ENCODE data around the gene KIF20B.
A peak's percentile ranks its signal among the peaks of the same experiment; 100 is the strongest.

KIF20B gene, protein sequence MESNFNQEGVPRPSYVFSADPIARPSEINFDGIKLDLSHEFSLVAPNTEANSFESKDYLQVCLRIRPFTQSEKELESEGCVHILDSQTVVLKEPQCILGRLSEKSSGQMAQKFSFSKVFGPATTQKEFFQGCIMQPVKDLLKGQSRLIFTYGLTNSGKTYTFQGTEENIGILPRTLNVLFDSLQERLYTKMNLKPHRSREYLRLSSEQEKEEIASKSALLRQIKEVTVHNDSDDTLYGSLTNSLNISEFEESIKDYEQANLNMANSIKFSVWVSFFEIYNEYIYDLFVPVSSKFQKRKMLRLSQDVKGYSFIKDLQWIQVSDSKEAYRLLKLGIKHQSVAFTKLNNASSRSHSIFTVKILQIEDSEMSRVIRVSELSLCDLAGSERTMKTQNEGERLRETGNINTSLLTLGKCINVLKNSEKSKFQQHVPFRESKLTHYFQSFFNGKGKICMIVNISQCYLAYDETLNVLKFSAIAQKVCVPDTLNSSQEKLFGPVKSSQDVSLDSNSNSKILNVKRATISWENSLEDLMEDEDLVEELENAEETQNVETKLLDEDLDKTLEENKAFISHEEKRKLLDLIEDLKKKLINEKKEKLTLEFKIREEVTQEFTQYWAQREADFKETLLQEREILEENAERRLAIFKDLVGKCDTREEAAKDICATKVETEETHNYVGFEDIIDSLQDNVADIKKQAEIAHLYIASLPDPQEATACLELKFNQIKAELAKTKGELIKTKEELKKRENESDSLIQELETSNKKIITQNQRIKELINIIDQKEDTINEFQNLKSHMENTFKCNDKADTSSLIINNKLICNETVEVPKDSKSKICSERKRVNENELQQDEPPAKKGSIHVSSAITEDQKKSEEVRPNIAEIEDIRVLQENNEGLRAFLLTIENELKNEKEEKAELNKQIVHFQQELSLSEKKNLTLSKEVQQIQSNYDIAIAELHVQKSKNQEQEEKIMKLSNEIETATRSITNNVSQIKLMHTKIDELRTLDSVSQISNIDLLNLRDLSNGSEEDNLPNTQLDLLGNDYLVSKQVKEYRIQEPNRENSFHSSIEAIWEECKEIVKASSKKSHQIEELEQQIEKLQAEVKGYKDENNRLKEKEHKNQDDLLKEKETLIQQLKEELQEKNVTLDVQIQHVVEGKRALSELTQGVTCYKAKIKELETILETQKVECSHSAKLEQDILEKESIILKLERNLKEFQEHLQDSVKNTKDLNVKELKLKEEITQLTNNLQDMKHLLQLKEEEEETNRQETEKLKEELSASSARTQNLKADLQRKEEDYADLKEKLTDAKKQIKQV (N-terminal part only)

DNA sequence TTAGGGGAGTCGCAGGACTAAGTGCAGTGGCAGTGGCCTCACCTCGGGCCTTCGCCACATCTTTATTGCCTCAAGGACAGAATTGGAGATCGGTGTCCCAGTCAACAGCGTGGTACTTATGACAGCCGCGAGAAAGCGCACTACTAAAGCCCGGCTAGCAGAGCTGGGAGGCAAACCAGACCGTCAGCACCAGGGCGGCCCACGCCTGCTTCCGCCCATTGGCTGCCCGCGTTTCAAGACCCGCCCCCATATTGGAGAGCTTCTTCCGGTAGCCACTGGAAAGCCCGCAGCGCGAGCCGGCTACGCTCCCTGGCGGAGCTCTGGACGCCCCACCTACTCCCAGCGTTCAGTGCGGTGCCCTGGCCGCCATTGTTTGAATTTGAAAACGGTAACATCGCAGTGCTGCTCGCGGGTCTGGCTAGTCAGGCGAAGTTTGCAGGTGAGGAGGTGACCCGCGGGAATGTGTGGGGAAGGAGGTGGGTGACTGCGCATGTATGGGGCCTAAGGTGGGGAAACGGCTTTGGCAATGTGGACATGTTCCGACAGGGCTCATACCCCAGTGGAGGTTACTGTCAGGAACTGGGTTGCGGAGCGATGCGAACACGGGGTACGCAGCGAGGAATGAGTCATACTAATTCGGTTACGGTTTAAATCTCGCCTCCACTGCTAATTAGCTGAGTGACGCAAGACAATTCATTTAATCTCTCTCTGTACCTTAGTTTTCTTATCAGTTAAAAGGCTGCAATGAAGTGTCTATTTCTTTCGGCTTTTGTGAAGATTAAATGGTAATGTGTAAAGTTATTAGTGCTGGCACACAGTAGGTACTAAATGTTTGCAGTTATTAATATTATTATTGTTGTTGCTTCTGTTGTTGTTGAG lies at the start of gene KIF20B:
Gene KIF20B, plus strand, starts transcription at position 349 of the 879 bp plus-strand sequence. CDS start 3,705 bp downstream, outside the sequence.
- Histone ChIP-seq H3K4me3 (ENCODE audit: low read depth, low read length) (peak within 1 kb of the TSS; percentile 99), H3K27ac (ENCODE audit: low read depth, low read length) (peak within 1 kb of the TSS; percentile 94), H3K9ac (ENCODE audit: low read depth, low read length) (peak within 1 kb of the TSS; percentile 94), H3K36me3 (ENCODE audit: control insufficient read depth, insufficient read depth, low read length) (peaks cover 7% of the 10 kb centered on the region; the same call in 1 of the 2 replicates), H3K27me3 (ENCODE audit: control insufficient read depth, insufficient read depth, low read length) (no peaks in the 10 kb centered on the region), H3K4me1 (ENCODE audit: control insufficient read depth, insufficient read depth, low read length) (peaks cover 23% of the 10 kb centered on the region), H3K9me3 (ENCODE audit: control insufficient read depth, insufficient read depth, low read length) (no peaks in the 10 kb centered on the region)

DNA sequence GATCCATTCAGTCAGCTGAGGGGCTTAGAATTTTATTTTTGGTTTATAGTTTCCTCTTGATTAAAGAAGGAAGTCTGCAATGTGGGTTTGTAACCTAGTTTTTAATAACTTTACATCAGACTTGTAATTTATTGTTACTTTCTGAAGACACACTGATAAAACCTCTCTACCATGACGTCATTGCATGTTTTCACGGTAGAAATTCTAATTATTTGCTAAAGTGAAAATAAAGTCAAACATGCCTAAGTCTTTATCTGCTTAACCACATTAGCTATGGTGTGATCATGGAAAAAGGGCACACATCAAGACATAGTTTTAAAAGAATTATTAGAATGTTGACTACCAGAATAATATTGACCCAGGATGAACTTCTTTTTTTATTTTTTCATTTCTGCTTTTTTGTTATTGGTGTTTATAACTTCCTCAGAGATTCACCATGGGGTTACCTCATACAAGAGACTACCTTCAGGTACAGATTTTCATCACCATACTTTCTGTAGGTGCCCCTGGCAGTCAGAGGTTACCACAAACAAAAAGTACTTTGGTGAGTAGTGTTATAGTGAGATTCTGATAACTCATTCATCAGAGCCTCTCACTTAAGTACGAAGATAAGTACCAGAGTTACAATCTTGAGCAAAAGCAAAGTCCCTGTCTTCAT lies 49.3 kb upstream of the KIF20B start:
- Histone ChIP-seq H3K36me3 (ENCODE audit: control insufficient read depth, insufficient read depth, low read length) (no peaks in the 10 kb centered on the region), H3K27me3 (ENCODE audit: control insufficient read depth, insufficient read depth, low read length) (no peaks in the 10 kb centered on the region), H3K4me3 (ENCODE audit: low read depth, low read length) (no peak overlapping the region), H3K9ac (ENCODE audit: low read depth, low read length) (no peak overlapping the region), H3K4me1 (ENCODE audit: control insufficient read depth, insufficient read depth, low read length) (no peaks in the 10 kb centered on the region; the same call in 1 of the 2 replicates), H3K27ac (ENCODE audit: low read depth, low read length) (no peak overlapping the region), H3K9me3 (ENCODE audit: control insufficient read depth, insufficient read depth, low read length) (peaks cover 10% of the 10 kb centered on the region)

DNA sequence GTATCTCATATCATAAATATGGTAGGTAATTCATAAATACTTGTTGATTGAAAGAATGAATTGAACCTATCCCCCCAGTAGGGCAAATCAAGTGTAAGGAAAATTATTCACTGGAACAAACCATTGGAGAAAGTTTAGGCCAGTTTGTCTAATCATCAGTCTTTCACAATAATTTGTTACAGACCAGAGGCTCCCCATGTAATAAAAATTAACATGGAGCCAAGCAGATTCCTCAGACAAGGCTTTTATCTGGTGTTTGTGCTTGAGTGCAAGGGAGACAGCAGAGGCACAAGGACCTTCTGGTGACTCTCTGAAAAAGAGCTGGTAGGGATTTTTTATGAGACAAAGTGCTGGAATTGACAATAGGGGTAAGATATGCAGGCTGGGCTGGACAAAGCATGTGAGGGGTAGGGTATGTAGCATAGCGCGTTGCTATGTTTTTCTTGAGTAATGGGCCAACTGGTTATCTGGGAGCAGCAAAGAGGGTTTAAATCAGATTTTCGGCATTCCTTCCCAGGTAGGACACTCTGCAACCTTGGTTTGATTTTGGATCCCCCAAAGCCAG lies 48.5 kb upstream of the KIF20B start:
- peaks cover 10% of the 10 kb centered on the region for H3K9me3 ChIP-seq (ENCODE audit: control insufficient read depth, insufficient read depth, low read length)
- no peak overlapping the region for H3K27ac ChIP-seq (ENCODE audit: low read depth, low read length)
- H3K36me3 ChIP-seq (ENCODE audit: control insufficient read depth, insufficient read depth, low read length): no peaks in the 10 kb centered on the region
- no peak overlapping the region for H3K4me3 ChIP-seq (ENCODE audit: low read depth, low read length)
- H3K4me1 ChIP-seq (ENCODE audit: control insufficient read depth, insufficient read depth, low read length): no peaks in the 10 kb centered on the region; the same call in 1 of the 2 replicates
- no peaks in the 10 kb centered on the region for H3K27me3 ChIP-seq (ENCODE audit: control insufficient read depth, insufficient read depth, low read length)
- no peak overlapping the region for H3K9ac ChIP-seq (ENCODE audit: low read depth, low read length)

DNA sequence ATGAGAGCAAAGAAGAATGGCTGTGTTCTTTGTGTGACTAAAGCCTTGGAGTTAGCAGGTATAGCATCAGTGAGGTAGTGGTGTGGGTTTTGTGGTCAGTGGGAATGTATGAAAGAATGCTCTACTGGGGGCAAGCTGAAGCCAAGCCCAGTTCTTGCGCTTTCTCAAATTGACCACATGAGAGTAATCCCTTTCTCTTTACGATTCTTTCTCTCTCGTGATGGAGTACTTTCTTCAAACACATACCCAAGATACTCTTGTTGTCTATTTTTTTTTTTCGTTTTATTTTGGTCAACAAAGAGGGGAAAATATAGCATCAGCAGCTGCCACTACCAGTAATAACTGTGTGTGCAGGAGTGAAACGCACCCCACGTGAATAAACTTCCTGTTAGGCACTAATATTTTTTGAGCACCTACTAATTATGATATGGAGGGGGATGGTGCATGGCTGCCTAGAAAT lies 48.0 kb upstream of the KIF20B start:
- Histone ChIP-seq H3K27me3 (ENCODE audit: control insufficient read depth, insufficient read depth, low read length) (no peaks in the 10 kb centered on the region), H3K27ac (ENCODE audit: low read depth, low read length) (no peak overlapping the region), H3K9me3 (ENCODE audit: control insufficient read depth, insufficient read depth, low read length) (peaks cover 10% of the 10 kb centered on the region), H3K9ac (ENCODE audit: low read depth, low read length) (no peak overlapping the region), H3K4me1 (ENCODE audit: control insufficient read depth, insufficient read depth, low read length) (no peaks in the 10 kb centered on the region; the same call in 1 of the 2 replicates), H3K36me3 (ENCODE audit: control insufficient read depth, insufficient read depth, low read length) (no peaks in the 10 kb centered on the region), H3K4me3 (ENCODE audit: low read depth, low read length) (no peak overlapping the region)

DNA sequence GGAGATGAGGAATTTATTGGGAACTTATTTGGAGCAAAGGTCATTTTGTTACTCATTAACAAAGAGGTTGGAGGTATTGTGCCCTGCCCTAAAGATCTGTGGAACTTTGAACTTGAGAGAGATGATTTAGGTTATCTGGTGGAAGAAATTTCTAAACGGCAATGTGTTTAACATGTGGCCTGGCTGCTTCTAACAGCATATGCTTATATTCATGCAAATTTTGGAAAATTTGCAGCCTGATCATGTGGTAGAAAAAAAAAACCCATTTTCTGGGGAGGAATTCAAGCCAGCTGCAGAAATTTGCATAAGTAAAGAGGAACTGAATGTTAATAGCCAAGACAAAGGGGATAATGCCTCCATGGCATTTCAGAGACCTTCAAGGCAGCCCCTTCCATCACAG lies 45.7 kb upstream of the KIF20B start:
- Histone ChIP-seq H3K9me3 (ENCODE audit: control insufficient read depth, insufficient read depth, low read length) (peaks cover 10% of the 10 kb centered on the region), H3K27me3 (ENCODE audit: control insufficient read depth, insufficient read depth, low read length) (no peaks in the 10 kb centered on the region), H3K36me3 (ENCODE audit: control insufficient read depth, insufficient read depth, low read length) (no peaks in the 10 kb centered on the region), H3K9ac (ENCODE audit: low read depth, low read length) (no peak overlapping the region), H3K4me3 (ENCODE audit: low read depth, low read length) (no peak overlapping the region), H3K4me1 (ENCODE audit: control insufficient read depth, insufficient read depth, low read length) (no peaks in the 10 kb centered on the region; the same call in 1 of the 2 replicates), H3K27ac (ENCODE audit: low read depth, low read length) (no peak overlapping the region)

DNA sequence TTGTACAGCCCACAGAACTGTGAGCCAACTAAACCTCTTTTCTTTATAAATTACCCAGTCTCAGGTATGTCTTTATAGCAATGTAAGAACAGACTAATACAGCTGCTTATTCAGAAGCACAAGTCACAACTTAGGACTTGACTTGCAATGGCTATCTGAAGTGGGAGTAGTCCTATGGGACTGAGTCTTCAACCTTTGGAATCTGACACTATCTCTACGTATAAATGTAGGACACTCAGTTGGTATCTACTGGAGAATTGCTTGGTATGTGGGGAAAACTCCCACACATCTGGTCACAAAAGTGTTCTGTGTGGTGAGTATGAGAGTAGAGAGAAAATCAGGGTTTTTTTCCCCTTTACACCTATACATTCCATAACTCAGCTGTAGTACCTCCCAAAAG lies 44.1 kb upstream of the KIF20B start:
- Histone ChIP-seq H3K27me3 (ENCODE audit: control insufficient read depth, insufficient read depth, low read length) (no peaks in the 10 kb centered on the region), H3K9ac (ENCODE audit: low read depth, low read length) (no peak overlapping the region), H3K4me1 (ENCODE audit: control insufficient read depth, insufficient read depth, low read length) (no peaks in the 10 kb centered on the region), H3K4me3 (ENCODE audit: low read depth, low read length) (no peak overlapping the region), H3K27ac (ENCODE audit: low read depth, low read length) (no peak overlapping the region), H3K9me3 (ENCODE audit: control insufficient read depth, insufficient read depth, low read length) (peaks cover 10% of the 10 kb centered on the region), H3K36me3 (ENCODE audit: control insufficient read depth, insufficient read depth, low read length) (no peaks in the 10 kb centered on the region)

DNA sequence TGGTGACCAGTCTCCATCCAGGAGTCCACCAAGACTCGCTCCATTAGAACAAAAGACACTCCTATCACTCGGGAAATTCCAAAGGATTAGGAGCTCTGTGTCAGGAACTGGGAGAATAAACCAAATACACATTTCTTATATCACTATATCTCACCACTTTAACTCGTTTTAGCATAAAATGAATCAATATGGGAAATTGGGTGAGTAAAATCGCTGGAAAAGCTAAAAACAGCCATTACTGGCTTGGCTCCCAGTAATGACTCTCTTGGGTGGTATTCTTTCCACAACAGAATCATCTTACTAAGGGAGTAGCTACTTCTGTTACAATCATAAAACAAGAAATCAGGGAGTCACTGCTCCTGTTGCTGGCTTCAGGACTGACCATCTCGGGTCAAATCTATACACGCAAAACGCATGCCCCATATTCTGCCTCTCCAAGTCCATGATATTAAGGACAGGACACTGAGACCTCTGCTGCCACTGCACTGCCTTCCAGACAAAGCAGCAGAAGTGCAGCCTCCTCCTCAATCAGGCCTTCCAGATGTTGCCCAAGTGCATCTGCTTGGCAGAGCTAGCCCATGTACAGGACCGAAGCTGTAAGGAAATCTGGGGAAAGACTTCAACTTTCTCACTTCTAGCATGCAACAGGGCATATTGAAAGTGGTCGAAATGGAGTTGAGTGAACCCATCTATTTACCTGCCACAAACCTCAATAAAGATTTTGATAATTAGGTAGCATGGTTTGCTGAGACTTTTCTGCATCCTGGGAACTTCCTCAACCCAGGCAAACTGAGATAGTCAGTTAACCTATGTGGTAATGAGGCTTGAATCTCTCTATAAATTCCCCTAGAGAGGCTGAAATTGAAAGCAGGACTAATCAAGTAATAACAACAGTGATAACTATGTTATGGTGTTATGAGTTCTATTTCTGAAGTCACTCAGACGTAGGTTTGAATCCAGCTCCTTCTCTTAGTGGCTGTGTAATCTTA lies 42.0 kb upstream of the KIF20B start:
- Histone ChIP-seq H3K4me3 (ENCODE audit: low read depth, low read length) (no peak overlapping the region), H3K36me3 (ENCODE audit: control insufficient read depth, insufficient read depth, low read length) (no peaks in the 10 kb centered on the region), H3K27ac (ENCODE audit: low read depth, low read length) (no peak overlapping the region)

DNA sequence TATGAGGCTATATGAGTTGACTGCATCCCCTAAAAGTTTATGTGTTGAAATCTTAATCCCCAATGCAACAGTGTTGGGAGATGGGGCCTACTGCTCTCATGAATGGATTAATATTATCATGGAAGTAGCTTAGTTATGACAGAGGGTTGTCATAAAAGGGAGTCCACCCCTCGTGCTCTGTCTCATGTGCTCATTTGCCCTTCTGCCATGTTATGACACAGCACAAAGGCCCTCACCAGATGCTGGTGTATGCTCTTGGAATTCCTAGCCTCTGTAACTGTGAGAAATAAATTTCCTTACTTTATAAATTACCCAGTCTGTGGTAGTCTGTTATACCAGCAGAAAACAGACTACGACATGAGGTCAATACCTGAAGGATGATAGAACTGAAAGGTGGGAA lies 38.8 kb upstream of the KIF20B start:
- H3K9me3 ChIP-seq (ENCODE audit: control insufficient read depth, insufficient read depth, low read length): no peaks in the 10 kb centered on the region
- no peaks in the 10 kb centered on the region for H3K4me1 ChIP-seq (ENCODE audit: control insufficient read depth, insufficient read depth, low read length)
- no peak overlapping the region for H3K9ac ChIP-seq (ENCODE audit: low read depth, low read length)
- no peak overlapping the region for H3K4me3 ChIP-seq (ENCODE audit: low read depth, low read length)
- no peak overlapping the region for H3K27ac ChIP-seq (ENCODE audit: low read depth, low read length)
- no peaks in the 10 kb centered on the region for H3K27me3 ChIP-seq (ENCODE audit: control insufficient read depth, insufficient read depth, low read length)
- no peaks in the 10 kb centered on the region for H3K36me3 ChIP-seq (ENCODE audit: control insufficient read depth, insufficient read depth, low read length)

More for the DNA sequence above, 42.0 kb upstream of the KIF20B start:
- peaks cover 10% of the 10 kb centered on the region for H3K9me3 ChIP-seq (ENCODE audit: control insufficient read depth, insufficient read depth, low read length)
- H3K9ac ChIP-seq (ENCODE audit: low read depth, low read length): no peak overlapping the region
- H3K4me1 ChIP-seq (ENCODE audit: control insufficient read depth, insufficient read depth, low read length): no peaks in the 10 kb centered on the region
- no peaks in the 10 kb centered on the region for H3K27me3 ChIP-seq (ENCODE audit: control insufficient read depth, insufficient read depth, low read length)
